HG03280 (cell line): ENCODE data around the gene SLC25A21.

Experiments used
- ATAC-seq: cut with Tn5 transposase; IDR thresholded peaks from one replicate; pipeline ENCODE4 v1.9.1; 2021; ENCODE audit warnings: mild to moderate bottlenecking, moderate library complexity; ENCODE audit not compliant: unreplicated experiment

SLC25A21 gene

DNA sequence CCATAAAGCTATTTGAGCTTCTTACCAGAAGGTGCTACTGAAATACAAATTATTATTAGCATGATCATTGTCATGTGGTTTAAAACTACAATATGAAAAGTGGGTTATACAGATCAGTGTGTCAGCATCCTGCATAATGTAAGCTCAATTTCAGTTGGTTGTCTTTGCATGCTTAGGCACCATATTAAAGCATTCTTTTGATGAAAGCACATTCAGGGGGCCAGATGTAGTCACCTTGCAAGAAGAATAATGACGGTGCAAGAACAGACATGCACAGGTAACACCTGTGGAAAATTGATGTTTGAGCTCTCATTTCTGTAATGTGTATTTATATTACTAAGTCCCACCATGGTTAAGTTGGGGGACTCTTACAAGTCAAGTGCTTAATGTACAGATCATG is 386.9 kb downstream of the SLC25A21 start:
- ATAC-seq: no peak

DNA sequence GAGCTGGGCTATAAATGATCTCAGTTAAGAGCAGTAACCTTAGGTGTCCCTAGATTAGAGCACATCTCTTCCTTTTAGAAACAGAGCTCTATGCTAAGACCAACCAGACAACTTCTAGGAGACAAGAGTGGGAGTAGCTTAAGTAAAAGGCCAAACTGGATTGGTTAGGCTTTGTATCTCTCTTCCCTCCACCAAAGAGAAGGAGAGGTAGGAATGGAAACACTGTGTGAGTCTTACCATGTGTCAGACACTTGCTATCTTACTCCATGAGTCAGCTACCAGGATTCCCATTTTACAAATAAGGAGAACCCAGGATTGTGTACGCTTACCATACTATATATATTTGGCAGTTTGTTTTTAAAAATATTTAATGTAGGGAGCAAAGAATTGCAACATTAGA is 387.9 kb downstream of the SLC25A21 start:
- ATAC-seq: no peak

DNA sequence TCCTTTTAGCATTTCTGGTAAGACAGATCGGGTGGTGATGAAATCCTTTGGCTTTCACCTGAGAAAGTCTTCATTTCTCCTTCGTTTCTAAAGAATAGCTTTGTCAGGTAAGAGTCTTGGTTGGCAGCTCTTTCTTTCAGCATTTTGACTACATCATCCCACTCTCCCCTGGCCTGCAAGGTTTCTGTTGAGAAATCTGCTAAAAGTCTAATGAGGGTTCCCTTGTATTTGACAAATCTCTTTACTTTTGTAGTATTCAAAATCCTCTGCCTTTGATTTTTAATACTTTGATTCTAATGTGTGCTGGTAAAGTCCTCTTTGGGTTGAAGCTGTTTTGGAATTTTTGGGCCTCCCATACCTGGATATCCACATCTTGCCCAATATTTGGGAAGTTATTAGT is 390.5 kb downstream of the SLC25A21 start:
- ATAC-seq: no peak

DNA sequence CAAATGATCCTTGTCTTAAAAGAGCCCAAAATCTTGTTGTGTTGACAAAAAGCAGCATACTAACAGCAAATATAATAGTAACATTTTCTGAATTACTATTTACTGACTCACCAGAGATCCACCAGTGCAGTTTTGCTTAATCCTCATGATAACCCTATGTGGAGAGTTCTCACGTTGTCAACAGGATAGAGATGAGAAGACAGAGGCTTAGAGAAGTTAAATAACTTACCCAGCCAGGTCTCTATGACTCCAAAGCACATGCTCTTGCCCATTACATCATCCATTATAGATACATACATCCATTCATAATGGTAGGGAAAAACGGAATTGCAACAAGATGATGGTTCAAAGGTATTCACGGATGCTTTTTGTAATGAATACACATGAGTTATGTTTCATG is 398.8 kb downstream of the SLC25A21 start:
- ATAC-seq: no peak

DNA sequence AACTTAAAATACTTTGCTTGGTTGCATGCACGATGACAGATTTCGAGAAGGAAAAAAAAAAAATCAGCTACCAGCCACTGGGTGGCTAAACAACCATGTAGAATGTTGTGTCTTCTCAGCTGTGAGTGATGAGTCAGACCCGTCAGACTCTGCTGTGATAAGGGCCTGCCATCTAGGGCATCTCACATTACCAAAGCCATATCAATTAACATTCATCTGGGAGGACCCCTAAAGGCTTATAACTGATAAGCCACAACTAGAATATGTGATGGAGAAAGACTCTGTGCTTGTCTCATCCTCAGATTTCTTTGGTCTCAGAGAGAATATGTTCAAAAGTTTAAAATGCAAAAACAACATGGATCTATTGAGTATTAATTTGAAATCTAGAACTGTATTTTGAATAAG is 399.3 kb downstream of the SLC25A21 start:
- ATAC-seq: no peak

DNA sequence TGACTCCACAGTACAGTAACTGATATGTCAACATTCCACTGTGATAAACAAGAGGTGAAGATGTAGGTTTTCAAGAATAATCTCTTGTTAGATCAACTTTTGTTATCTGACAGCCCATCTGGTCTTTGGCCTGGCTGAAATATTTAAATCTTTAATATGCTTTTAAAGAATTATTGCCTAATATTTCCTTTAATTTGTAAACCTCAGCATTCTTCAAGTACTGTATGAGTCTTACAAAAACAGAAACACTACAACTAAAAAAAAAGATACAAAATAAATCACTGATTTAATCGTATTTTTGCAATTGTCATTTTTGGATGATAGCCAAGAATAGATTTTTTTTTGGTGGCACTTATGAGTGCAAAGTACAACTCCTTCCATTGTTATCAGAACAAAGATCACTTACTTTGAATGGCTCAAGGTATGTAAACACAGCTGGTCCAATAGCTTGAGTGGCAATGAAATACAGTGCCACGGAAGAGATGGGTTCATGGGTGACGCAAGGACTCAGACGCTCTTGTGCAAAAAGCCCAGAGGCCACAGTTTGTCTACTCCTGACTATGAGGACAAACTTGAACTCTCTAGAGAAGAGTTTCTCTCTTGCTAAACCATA is 401.3 kb downstream of the SLC25A21 start:
- no peak for ATAC-seq

DNA sequence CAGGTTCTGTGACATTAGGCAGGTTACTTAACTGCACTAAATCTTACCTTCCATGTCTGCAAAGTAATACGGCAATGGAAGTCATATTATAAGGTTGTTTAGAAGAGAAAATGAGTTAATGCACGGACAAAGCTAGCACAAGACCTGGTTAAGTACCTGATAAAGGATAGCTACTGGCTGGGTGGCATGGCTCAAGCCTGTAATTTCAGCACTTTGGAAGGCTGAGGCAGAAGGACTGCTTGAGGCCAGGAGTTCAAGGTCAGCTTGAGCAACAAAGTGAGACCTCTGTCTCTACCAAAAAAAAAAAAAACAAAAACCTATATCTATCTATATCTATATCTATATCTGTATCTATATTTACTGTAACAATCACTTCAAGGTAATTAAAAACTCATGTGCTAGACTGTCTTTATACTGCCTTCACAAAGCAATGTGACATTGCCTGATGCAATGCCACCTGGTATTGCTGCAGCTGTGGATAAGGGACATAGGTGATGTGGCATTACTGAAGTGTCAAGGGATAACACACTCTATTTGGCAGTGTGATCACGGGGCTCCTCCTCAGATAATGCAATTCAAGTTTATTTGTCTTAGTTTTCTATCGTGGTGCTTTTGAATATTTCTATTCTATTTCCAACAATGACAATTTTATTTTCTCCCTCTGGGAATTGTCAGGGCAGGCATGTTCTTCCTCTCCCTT is 403.6 kb downstream of the SLC25A21 start:
- ATAC-seq: no peak

DNA sequence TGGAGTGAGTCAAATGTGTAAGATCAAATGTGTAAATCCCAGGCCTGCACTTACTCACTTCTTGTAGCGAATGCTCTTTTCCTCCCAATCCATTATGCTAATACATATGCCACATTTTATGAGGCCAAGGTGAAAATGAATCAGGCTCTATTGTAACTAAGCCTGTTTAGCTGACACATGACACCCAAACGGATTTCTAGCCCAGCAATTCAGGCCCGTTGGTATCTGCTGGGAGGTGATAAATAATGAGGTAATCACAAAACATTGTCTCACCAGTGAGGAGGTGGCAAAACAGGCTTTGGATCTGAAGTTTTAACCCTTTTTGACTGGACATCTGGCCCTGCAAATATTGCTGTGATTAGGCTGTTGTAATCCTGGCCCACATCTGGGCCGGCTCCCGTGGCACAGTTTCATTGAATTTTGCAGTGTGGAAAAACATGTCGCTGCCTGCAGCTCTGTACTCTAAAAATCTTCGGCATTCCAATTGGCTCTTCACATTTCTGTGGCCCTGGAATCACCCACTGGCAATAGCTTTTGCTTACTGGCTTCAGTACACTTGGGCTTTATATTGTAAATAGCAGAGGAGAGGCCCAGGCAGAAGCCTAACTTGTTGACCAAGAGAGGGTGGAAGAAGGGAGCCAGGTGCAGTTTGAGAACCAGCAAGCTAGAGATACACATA is 404.7 kb downstream of the SLC25A21 start:
- no peak for ATAC-seq

DNA sequence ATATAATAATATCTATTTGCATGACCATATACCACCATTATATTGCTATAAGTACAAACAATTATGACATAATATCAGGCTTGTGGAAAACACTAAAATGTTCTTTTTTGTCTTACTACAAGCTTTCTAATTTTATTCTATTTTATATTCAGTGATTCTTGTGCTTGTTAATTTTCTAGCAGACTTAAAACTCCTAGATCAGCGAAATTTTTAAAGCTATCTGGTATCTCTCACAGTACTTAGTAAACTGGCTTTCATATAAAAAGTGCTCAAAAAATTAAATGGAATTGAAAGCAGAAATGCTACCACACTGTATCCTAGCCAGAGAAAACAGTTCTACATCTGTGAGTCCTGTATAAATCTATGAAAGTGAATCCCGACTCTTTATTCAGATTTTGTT is 405.4 kb downstream of the SLC25A21 start:
- ATAC-seq: no peak

DNA sequence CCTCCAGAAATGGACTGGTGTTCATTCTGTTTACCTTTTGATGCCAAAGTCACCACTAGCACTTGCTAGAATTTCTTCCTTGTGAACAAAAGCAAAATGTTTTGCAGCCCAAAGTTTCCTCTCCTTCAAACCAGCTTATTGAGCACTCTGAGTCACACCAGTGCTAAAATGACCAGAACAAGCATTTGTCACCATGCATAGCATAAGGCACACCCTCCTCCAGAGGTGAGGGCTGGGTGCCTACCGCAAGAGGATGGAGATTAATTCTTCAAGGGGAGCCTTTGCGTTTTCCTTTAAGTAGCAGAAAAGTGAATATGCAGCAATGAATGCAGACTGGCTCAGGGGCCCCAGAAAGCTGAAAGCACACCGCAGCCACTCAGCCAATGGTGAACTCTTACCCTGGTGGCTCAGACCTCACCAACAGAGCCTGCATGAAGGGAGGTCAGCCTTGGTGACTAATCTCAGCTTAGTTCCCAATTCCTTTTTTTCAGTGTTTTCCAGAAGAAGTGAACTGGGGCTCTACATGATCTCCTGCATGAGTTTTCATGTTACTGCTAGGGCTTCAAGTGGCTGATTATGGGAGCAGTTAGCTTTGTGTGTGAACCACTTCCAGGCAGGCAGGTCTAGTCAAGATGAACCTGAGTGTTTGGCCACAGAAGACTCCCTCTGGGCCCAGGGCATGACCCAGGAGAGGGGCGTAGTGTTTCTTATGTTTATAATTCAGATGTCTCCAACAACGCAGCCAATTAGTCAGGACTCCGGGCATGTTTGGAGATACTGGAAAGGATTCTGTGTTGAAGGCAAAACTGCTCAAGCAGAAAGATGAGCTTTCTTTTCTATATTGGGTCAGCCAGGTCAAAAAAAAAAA is 414.4 kb downstream of the SLC25A21 start:
- no peak for ATAC-seq

DNA sequence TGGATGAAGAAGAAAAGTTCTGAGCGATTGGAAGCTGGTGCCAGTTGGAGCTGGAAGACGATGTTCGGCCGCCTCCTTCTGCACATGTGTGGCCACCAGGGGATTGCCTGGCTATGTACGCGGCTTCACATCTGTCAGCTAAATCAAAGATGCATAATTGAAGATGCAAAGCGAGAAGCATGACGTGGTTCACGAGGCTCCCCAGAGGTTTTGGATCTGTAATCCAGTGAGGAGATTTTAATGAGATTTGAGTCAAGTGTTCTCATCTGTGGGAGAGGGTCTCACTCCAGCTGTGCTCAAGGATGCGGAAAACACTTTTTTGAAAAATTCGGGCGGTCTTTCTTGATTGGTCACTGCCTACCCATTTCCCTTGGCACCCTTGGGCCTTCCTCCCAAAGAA is 416.2 kb downstream of the SLC25A21 start:
- no peak for ATAC-seq

DNA sequence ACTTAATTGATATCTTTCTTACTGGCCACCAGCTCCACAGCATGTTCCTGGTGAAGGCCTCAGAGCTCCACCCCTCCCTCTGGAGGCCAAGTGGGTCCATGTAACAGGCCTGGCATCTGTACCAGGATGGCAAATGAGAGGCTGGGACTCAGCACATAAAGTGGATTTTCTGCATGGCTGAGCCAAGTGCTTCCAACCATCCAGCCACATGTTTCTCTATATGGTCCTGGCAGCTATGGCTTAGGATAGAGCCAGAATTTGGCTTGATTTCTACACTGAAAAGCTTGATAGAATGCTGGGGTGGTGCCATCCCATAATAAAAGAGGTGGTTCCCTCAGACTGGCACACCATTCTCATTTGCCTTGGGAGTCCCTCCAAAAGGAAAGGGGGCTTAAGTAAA is 416.6 kb downstream of the SLC25A21 start:
- no peak for ATAC-seq

DNA sequence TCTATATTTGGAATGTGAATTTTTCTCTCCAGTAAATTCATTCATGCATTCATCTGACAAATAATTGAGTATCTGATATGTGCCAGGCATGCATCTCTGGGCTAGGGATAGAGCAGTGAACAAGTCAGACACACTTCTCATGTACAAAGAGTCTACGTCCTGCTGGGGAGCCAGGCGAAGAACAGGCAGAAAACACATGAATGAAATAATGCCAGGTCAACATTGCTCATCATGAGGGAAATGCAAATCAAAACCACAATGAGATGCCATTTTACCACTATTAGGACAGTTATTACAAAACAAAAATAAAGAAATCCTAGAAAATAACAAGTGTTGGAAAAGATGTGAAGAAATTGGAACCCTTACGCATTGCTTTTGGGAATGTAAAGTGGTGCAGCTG is 420.5 kb downstream of the SLC25A21 start:
- no peak for ATAC-seq

DNA sequence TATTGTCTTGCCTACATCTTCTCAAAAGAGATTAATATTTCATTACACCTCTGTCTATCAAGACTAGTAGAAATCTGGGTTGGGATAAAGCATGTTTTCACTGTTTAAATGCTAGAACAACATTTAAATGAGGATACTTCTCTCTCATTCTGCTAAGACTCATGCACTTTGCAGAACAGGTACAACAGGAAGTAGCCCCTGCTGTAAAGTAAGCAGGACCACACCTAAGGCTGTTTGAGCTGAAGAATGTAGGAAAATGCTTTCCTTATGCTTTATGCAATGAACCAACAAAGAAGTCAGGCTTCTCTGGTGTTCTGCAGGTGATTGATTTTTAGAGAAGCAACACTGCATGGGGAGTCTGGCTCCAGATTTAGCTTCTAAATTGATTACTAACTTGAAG is 421.3 kb downstream of the SLC25A21 start:
- ATAC-seq: no peak

DNA sequence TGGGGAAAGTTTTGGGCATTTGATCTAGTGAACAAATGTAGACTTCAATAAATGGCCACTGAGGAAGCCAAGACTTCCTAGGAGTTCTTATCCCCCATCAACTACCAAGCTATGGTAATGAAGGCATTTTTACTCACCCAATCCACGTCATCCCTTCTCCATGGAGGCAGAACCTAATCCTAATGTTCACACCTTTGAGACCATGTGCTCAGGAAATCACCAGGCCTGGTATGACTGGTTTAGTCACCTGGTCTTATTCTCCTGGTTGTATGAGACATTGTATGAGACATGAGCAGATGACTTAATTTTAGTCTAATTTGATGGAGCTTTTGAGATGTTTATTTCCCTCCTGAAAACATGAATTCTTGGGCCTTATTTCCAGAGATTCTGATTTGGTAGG is 422.2 kb downstream of the SLC25A21 start:
- no peak for ATAC-seq

DNA sequence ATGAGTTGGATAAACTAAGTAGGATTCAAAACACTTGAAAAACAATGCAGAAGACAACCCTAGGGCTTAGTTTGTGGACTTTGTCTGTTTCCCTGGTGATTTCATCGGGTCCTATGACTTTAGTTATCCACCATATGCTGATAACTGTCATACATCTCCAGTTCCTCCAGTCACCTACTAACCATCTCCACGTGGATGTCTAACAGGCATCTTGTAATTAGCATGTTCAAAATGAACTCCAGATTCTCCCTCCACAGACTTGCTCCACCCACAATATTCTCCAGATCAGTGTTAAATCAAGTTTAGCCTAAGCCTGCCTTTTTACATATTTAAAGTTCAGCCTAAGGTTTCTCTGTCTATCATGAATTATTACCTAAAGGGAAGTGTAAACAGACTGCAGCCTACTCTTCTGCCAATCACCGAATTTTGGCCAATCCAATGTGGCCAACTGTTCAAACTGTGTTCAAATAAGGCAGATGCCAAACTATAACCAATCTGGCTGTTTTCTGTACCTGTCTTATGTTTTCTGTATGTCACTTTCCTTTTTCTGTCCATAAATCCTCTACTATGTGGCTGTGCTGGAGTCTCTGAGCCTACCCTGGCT is 423.7 kb downstream of the SLC25A21 start:
- no peak for ATAC-seq

DNA sequence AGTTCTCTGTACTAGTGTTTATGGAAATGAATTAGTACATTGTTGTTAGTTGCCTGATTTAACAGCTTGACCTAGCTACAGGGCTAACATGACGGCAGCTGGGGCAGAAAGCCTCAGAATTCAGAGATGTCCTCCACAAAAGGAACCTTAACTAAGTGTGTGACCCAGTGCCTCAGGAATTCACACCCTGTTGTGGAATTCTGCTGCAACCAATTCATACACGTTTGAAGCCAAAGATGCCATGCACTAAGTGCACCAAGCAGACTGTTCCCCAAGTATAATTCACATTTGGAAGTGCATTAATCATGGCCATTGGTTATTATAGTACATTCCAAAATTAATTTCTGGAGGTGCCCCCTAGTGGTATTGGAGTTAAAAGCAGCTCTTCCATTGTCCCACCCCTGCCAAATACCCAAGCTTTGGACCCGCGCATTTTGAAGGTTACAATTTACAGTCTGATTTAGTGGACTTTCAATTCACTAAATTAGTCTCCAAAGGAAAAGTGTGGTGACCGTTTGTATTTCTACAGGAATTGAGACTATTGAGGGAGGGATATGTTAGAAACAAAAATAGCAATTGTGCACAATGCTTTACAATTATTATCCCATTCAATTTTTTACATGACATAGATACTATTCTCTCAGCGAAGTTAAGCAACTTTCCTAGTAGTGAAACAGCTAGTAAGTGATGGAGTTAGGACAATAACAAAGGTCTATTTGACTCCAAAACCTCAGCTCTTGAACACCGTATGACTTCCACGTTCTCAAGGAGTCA is 424.8 kb downstream of the SLC25A21 start:
- no peak for ATAC-seq

DNA sequence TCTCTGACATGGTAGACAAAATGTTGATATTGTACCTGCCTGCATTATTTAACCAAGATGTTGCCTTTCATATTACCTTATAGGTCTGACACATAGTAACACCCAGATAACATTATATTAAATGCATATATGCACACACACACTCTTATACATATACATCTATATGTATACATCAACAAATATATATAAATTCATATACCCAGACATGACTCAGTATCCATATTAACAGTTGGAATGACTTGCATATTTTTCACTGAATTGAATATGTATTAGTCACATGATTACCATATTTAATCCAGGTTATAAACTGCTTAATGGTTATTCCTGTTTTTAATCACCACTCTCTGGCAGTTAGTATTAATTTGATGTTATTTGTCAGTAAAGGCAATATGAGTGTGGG is 425.5 kb downstream of the SLC25A21 start:
- no peak for ATAC-seq

DNA sequence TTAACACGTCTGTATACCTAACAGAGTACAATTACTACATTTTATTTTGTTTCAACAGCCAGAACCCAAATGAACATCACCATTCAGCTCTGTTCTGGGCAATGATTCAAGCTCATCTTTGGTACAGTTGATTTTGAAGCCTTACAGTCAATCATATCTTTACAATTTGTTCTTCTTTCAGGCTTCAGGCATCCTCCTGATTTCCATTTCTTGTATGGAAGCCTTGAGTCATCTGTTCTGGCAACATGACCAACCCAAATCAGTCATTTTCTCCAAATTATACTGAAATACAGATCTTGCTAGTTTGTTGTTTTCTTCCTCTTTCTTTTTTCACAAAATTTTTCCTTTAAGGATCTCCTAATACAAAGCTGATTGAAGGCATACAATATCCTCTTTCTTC is 430.5 kb downstream of the SLC25A21 start:
- ATAC-seq: no peak

DNA sequence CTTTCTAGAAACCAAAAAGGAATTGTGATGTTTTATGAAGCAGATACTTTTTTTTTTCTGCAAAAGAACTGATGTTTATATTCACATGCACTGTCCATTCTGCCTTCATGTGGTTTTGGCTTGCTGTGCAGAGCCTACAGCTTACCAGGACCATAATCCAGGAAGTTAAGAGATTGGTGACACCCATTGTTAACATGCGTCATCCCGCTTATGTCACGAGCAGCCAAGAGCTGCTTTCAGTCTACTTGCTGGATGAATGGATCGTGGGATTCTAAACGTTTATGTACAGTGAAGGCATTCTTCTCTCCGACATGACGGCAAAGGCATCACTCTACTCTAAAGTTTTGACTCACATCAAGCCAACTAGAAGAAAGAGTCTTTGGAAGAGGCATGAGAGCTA is 434.1 kb downstream of the SLC25A21 start:
- no peak for ATAC-seq
